GM12874 (cell line): ENCODE measurements around the gene SGK1.

Experiments
- TF ChIP-seq, protein P1 (sequence below): IDR thresholded peaks from 2 replicates; pipeline ENCODE4 v1.5.1; 2011; ENCODE audit warnings: low read depth, mild to moderate bottlenecking, control low read depth, low read length, moderate library complexity; ENCODE audit not compliant: insufficient read depth

Gene SGK1

DNA sequence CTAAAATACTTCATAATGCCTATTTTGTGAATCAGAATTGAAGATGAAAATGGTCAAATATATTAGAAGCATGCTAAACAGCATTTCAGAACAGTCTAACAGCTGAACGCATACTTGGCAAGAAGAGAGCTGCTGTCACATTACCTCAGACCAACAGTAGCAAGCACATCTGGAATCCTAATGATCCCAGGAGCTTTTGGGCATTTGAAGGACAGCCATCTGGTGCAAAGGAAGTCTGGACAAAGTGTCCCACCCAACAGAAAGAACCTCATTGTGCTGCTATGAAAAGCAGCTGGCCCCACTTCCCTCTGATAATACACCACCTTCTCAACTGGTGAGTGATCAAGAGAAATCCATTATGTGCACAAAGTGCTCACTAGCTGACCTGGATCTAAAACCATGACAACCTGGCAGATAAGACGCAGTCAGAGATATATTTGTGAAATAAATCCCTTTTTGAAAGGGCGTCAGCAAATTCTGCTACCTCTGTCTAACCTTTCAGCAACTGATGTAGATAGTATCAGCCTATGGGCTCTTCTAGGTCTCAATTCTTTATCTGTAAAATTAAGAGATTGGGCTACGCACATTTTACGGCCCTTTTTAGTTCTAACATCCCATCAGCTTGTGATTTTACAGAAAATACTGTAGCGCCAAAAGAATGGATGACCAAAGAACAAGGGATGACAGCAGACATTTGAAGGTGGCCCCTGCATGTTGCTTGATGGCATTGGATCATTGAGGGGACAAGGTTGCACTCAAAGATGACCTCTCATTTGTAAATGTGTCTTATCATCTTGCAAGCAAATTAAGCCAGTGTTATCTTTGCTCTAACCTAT lies 78.7 kb downstream of the SGK1 start:
- TF ChIP-seq, protein P1, sequence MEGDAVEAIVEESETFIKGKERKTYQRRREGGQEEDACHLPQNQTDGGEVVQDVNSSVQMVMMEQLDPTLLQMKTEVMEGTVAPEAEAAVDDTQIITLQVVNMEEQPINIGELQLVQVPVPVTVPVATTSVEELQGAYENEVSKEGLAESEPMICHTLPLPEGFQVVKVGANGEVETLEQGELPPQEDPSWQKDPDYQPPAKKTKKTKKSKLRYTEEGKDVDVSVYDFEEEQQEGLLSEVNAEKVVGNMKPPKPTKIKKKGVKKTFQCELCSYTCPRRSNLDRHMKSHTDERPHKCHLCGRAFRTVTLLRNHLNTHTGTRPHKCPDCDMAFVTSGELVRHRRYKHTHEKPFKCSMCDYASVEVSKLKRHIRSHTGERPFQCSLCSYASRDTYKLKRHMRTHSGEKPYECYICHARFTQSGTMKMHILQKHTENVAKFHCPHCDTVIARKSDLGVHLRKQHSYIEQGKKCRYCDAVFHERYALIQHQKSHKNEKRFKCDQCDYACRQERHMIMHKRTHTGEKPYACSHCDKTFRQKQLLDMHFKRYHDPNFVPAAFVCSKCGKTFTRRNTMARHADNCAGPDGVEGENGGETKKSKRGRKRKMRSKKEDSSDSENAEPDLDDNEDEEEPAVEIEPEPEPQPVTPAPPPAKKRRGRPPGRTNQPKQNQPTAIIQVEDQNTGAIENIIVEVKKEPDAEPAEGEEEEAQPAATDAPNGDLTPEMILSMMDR = no peak

DNA sequence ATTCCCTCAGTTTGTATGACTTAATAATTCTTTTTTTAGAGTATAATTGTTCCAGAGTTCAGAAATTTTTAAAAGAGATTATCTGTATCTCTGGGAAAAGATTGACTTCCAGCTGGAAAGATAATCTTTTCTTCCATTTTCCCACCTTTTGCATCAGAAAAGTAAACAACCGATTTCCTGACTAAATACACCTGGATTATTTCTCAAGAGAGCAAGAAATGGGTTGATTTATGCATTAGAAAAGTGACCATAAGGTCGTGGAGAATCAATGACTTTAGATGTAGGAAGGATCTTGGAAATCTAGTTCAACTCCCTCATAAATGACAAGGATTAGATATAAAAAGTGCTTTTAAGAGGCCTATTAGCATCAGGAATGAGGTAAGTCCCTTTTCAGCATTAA lies 79.9 kb downstream of the SGK1 start:
- TF ChIP-seq, protein P1 = no peak

DNA sequence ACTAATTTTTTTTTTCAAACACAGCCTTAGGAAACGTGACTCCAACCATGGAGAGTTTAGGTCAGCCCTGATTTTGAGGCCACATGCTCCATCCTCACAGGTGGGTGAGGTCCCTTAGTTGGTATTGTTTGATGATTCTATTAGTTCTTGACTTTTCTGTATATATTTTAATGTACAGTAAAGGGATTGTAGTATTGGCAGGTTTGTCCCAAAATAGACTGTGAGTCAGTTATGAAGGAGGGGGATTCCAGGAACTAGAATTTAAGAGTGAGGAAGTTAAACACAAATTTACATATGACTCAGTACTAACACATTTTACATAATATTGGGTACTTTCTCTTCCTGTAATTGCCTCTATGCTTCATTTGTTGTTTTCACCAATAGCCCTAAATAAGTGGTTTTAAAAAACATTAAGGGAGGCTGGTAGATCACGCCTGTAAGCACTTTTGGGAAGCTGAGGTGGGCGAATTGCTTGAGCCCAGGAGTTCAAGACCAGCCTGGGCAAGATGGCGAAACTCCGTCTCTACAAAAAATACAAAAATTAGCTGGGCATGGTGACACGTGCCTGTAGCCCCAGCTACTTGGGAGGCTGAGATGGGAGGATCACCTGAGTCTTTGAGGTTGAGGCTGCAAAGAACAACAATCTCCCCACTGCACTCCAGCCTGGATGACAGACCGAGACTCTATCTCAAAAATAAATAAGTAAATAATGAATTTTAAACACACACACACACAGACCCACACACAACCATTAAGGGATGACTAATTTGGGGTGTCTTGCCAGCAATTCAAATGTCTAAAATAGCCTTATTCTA lies 81.8 kb downstream of the SGK1 start:
- TF ChIP-seq, protein P1 = no peak

DNA sequence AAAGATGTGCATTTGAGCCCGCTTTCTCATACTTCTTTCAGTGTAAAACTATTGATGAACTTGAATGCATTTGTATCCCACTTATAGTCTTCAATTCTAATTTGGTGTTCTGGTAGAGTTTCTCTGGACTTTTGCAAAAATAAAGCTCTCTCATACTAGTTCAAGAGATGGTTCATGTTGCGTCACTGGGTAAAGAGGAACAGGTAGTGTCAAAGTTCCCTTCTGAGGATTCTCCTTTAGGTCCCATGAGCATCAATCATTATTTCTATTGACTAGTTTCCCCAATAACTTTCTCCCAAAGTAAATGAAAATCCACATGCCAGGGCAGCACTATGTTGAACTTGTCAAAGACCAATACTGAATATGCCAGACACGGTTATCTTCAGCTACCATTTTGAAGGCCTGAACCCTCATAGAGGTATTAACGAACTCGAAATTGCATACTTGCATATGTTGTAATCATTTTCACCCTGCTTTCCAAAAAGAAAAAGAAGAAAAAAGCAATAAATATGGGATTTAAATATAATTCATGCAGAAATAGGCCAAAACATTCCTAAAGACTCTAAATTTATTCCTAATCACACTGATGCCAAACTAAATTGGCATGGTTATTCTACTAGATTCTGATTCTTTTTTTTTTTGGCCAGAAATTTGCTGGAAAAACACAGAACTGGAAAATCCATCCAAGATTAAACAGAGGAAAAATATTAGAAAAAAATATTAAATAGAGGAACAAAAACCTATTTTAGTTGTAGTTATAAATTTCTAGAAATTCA lies 84.5 kb downstream of the SGK1 start:
- TF ChIP-seq, protein P1 = no peak

DNA sequence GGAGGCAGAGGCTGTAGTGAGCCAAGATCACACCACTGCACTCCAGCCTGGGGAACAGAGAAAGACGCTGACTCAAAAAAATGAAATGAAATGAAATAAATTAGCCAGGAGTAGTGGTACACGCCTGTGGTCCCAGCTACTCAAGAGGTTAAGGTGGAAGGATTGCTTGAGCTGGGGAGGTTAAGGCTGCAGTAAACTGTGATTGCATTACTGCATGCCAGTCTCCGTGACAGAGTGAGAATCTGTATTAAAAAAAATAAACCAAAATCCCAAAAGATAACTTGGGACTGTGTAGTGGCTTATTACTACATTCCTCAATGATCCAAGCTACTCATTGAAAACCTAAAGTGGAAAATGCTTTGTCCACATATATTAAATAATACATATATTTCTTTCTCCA lies 87.0 kb downstream of the SGK1 start:
- TF ChIP-seq, protein P1 = no peak

DNA sequence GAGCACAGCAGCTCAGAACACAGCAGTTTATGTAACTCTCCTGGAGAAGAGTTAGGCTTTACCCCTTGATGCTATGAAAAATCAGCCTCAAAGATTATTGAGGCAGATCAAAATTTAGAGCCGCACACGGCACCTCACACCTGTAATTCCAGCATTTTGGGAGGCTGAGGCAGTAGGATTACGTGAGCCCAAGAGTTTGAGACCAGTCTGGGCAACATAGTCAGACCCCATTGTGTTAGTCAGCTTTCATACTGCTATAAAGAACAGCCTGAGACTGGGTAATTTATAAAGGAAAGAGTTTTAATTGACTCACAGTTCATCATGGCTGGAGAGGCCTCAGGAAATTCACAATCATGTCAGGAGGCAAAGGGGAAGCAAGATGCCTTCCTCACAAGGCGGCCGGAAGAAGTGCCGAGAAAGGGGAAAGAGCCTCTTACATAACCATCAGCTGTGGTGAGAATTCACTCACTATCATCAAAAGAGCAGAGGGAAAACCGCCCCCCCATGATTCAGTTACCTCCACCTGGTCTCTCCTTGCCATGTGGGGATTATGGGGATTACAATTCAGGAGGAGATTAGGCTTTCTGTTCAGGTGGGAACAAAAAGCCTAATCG lies 87.7 kb downstream of the SGK1 start:
- TF ChIP-seq, protein P1 = no peak
